ENCODE measurements around the gene SYNE2.

DNA sequence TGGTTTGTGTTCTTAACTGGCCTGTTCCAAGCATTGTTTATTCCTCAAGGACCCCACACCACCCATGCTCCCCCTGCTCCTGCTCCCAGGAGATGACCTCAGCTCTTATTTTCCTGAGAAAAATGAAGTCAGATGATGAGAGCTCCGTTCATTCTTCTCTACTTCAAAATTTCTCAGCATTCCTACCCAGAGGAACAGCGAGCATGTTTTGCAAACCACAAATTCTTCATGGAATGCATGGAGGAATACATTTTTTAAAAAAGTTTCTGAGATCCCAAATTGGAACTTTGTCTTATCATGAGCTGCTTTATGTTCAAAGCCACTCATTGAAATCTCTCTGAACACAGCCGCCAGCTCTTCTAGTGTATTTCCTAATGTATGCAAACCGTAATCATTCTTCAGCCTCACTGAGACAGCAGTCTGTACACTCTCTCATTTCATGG, 44.9 kb downstream of the SYNE2 start:
- TF ChIP-seq CTCF (IDR thresholded peaks at IDR 0.05) (no peak), EP300 (IDR thresholded peaks at IDR 0.05) (no peak)
